ENCODE results near the gene CBARP. TPM values are rescaled to one million over a fixed set of nuclear protein-coding genes. Genes with fewer than 3 reads are reported as not detected.

Gene CBARP
- 1.9 to 5.3 TPM (median 4.0 TPM) in 5 replicates for total RNA-seq (2022; extraction: Qiagen RNA extraction)

GRCh38 chr19:1237754-1238368 is at the start of gene CBARP:
TSS of gene CBARP (minus strand) at chr19:1238005. CDS start at chr19:1236100, 1,905 bp downstream.

GRCh38 chr19:1285737-1286360 is 48.0 kb upstream of the CBARP start, which contains the start of gene EFNA2:
TSS of gene EFNA2 (plus strand) at chr19:1285873. CDS start at chr19:1286169, 296 bp downstream.

GRCh38 chr19:1275260-1275975 is 37.6 kb upstream of the CBARP start, which contains the start of gene FAM174C:
TSS of gene FAM174C (plus strand) at chr19:1275530. CDS start at chr19:1275550, 20 bp downstream.

GRCh38 chr19:1269065-1269477 is 31.3 kb upstream of the CBARP start, which contains the start of gene CIRBP:
TSS of gene CIRBP (plus strand) at chr19:1269332. CDS start at chr19:1270934, 1,602 bp downstream.

GRCh38 chr19:1248139-1248785 is 10.5 kb upstream of the CBARP start, which contains the start of gene MIDN:
TSS of gene MIDN (plus strand) at chr19:1248583. CDS start at chr19:1250297, 1,714 bp downstream.

GRCh38 chr19:1241417-1242095 is 3.8 kb upstream of the CBARP start, which contains the start of gene ATP5F1D:
TSS of gene ATP5F1D (plus strand) at chr19:1241751. CDS start at chr19:1241851, 100 bp downstream.

GRCh38 chr19:1205114-1206099 is 32.4 kb downstream of the CBARP start, which contains the start of gene STK11:
TSS of gene STK11 (plus strand) at chr19:1205778. CDS start at chr19:1206914, 1,136 bp downstream.

Other genes with a start within 250 kb of the CBARP start
- 1.7 to 3.9 TPM (median 3.0 TPM) in 5 replicates for gene GRIN3B, start 237.6 kb downstream of the CBARP start, total RNA-seq (2022; extraction: Qiagen RNA extraction)
- gene TMEM259, start 216.9 kb downstream of the CBARP start, total RNA-seq (2022; extraction: Qiagen RNA extraction), result 62.1 to 144 TPM (median 130 TPM) in 5 replicates
- gene RNU6-2, start 216.5 kb downstream of the CBARP start, total RNA-seq (2022; extraction: Qiagen RNA extraction), result not detected in 5 replicates
- gene CNN2, start 211.4 kb downstream of the CBARP start, total RNA-seq (2022; extraction: Qiagen RNA extraction), result 93.3 to 117 TPM (median 109 TPM) in 5 replicates
- 11.1 to 20.7 TPM (median 16.9 TPM) in 5 replicates for gene ABCA7, start 197.9 kb downstream of the CBARP start, total RNA-seq (2022; extraction: Qiagen RNA extraction)
- gene ARHGAP45, start 170.8 kb downstream of the CBARP start, total RNA-seq (2022; extraction: Qiagen RNA extraction), result 2.8 to 6.4 TPM (median 5.2 TPM) in 5 replicates
- 202 to 261 TPM (median 248 TPM) in 5 replicates for gene POLR2E, start 142.6 kb downstream of the CBARP start, total RNA-seq (2022; extraction: Qiagen RNA extraction)
- gene GPX4, start 134.0 kb downstream of the CBARP start, total RNA-seq (2022; extraction: Qiagen RNA extraction), result 425 to 537 TPM (median 506 TPM) in 5 replicates
- gene SBNO2, start 63.7 kb downstream of the CBARP start, total RNA-seq (2022; extraction: Qiagen RNA extraction), result 18.1 to 33.6 TPM (median 32.9 TPM) in 5 replicates
- gene STK11, start 32.2 kb downstream of the CBARP start, total RNA-seq (2022; extraction: Qiagen RNA extraction), result 29.4 to 42.3 TPM (median 38.7 TPM) in 5 replicates
- 78.2 to 173 TPM (median 164 TPM) in 5 replicates for gene ATP5F1D, start 3.7 kb upstream of the CBARP start, total RNA-seq (2022; extraction: Qiagen RNA extraction)
- 46.2 to 71.8 TPM (median 63.4 TPM) in 5 replicates for gene MIDN, start 10.6 kb upstream of the CBARP start, total RNA-seq (2022; extraction: Qiagen RNA extraction)
- 102 to 197 TPM (median 115 TPM) in 5 replicates for gene CIRBP, start 31.3 kb upstream of the CBARP start, total RNA-seq (2022; extraction: Qiagen RNA extraction)
- gene FAM174C, start 37.5 kb upstream of the CBARP start, total RNA-seq (2022; extraction: Qiagen RNA extraction), result 46.5 to 92.2 TPM (median 76.5 TPM) in 5 replicates
- gene EFNA2, start 47.9 kb upstream of the CBARP start, total RNA-seq (2022; extraction: Qiagen RNA extraction), result 0.88 to 2.2 TPM (median 2.1 TPM) in 5 replicates
- gene NDUFS7, start 145.9 kb upstream of the CBARP start, total RNA-seq (2022; extraction: Qiagen RNA extraction), result 65.2 to 75.4 TPM (median 72.9 TPM) in 5 replicates
- gene GAMT, start 163.5 kb upstream of the CBARP start, total RNA-seq (2022; extraction: Qiagen RNA extraction), result 25.9 to 45.1 TPM (median 41.6 TPM) in 5 replicates
- 79.5 to 119 TPM (median 110 TPM) in 5 replicates for gene DAZAP1, start 169.6 kb upstream of the CBARP start, total RNA-seq (2022; extraction: Qiagen RNA extraction)
- gene RPS15, start 200.4 kb upstream of the CBARP start, total RNA-seq (2022; extraction: Qiagen RNA extraction), result 1,548 to 1,857 TPM (median 1,670 TPM) in 5 replicates
- 0.87 to 1.9 TPM (median 1.6 TPM) in 5 replicates for gene APC2, start 212.1 kb upstream of the CBARP start, total RNA-seq (2022; extraction: Qiagen RNA extraction)
- 8.7 to 17.7 TPM (median 16.1 TPM) in 5 replicates for gene C19orf25, start 241.2 kb upstream of the CBARP start, total RNA-seq (2022; extraction: Qiagen RNA extraction)

All from A549 treated with dexamethasone at 1 μM for 4 hours (cell line).